Measurements from ENCODE around the gene PCDH9.

PCDH9 gene

DNA sequence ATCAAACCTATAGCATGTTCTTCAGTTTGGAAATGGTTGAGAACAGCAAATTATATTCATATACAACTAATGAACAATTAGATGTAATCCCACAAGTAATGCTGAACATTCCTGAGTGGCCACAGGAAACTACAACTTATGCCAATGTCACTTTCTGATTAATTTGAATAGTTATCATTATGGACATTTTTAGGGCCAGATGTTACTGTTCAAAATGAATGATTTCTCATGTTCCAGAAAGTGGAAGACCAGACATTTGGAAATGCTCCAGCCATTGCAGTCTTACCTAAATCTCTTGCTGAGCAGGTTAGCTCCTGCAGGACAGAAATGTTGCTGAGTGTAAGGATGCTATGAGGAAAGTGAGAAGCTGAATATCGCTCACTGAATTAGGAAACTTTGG lies 819.8 kb downstream of the PCDH9 start:
- TF ChIP-seq, protein P1, sequence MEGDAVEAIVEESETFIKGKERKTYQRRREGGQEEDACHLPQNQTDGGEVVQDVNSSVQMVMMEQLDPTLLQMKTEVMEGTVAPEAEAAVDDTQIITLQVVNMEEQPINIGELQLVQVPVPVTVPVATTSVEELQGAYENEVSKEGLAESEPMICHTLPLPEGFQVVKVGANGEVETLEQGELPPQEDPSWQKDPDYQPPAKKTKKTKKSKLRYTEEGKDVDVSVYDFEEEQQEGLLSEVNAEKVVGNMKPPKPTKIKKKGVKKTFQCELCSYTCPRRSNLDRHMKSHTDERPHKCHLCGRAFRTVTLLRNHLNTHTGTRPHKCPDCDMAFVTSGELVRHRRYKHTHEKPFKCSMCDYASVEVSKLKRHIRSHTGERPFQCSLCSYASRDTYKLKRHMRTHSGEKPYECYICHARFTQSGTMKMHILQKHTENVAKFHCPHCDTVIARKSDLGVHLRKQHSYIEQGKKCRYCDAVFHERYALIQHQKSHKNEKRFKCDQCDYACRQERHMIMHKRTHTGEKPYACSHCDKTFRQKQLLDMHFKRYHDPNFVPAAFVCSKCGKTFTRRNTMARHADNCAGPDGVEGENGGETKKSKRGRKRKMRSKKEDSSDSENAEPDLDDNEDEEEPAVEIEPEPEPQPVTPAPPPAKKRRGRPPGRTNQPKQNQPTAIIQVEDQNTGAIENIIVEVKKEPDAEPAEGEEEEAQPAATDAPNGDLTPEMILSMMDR (IDR thresholded peaks at IDR 0.05; ENCODE audit: insufficient read depth, low read depth, low read length, missing control alignments) = no peak
- peak; percentile 14 for DNase-seq (ENCODE audit: low read depth)
- H3K4me3 ChIP-seq (ENCODE audit: low read length) = no peak overlapping the region

DNA sequence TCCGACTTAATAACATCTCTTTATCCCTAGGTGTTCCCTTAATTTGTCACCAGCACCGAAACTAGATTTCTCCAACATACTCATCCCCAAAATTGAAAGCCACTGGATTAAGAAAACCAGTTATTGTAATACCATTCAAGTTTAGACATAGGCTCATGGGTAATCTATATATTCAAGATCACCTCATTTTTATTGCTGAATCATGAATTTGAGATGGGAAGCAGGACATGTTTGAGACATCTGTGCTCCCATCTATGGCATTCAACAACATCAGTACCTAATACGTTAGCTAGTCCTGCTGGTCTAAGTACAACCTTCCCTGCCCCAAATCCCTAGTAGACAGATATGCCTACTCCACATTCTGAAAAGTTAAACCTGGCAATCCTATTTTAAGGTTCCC lies 820.6 kb downstream of the PCDH9 start:
- H3K4me3 ChIP-seq (ENCODE audit: low read length) = no peak overlapping the region
- DNase-seq (ENCODE audit: low read depth) = no peak
- TF ChIP-seq, protein P1 (IDR thresholded peaks at IDR 0.05; ENCODE audit: insufficient read depth, low read depth, low read length, missing control alignments) = no peak

DNA sequence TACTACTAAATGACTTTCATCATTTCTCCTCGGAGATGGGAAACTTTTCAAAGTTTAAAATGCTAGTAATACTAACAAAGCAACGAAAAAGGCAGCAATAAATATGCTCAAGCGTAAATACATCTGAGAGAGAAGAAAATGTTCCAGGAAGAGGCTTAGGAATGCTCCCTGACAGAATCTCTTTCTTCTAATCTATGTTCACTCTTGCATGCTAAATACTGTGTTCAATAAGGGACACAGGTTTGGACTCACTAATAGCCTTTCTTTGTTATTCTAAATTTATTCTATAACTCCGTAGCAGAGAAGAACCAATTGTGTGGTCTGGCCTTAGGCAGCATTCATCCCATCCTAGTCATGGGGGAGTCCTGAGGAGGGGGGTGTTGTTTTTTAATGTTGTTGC lies 823.0 kb downstream of the PCDH9 start:
- no peak for DNase-seq (ENCODE audit: low read depth)
- no peak overlapping the region for H3K4me3 ChIP-seq (ENCODE audit: low read length)
- TF ChIP-seq, protein P1 (IDR thresholded peaks at IDR 0.05; ENCODE audit: insufficient read depth, low read depth, low read length, missing control alignments) = no peak

GRCh38 chr13:66405908-66406802 lies 824.0 kb downstream of the PCDH9 start:
- TF ChIP-seq, protein P1 (IDR thresholded peaks at IDR 0.05; ENCODE audit: insufficient read depth, low read depth, low read length, missing control alignments) = no peak
- no peak overlapping the region for H3K4me3 ChIP-seq (ENCODE audit: low read length)
- DNase-seq (ENCODE audit: low read depth) = peak; percentile 86

DNA sequence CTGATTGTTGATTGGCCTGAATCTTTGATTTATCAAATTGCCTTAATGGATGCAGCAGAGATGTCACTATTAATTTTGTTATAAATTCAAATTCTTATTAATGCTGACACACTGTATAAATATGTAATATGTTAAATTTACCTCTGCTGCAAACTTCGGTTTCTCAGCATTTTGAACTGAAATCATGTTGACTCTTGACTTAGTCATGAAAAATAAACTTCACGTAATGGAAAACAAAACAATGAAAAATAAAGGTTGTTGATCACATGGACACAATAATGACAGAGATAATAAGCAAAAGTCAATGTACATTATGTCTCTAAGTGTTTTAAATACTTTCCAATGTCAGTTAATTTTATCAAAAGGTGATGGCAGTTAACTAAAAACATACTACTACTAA lies 827.6 kb downstream of the PCDH9 start:
- DNase-seq (ENCODE audit: low read depth) = peak; percentile 4
- TF ChIP-seq, protein P1 (IDR thresholded peaks at IDR 0.05; ENCODE audit: insufficient read depth, low read depth, low read length, missing control alignments) = no peak

DNA sequence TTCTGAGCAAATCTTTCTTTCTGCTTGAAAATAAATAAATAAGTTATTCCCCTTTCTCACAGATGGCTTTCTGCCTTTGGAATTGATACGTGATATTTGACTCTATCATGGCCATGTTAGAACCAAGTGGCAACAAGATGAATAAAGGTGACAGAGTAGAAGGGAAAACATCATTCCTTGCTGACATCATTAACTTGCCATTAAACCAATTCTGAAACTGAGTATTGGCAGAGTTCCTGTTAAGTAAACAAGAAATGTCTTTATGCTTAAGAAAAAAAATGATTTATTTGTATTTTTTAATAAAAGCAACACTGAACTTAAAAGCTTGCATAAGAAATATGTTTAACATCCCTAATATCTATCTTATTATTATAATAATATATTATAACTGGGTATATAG lies 828.1 kb downstream of the PCDH9 start:
- DNase-seq (ENCODE audit: low read depth) = no peak
- no peak overlapping the region for H3K4me3 ChIP-seq (ENCODE audit: low read length)
- TF ChIP-seq, protein P1 (IDR thresholded peaks at IDR 0.05; ENCODE audit: insufficient read depth, low read depth, low read length, missing control alignments) = no peak

More for the DNA sequence above, 827.6 kb downstream of the PCDH9 start:
- no peak overlapping the region for H3K4me3 ChIP-seq (ENCODE audit: low read length)

- TF ChIP-seq, protein P1 (IDR thresholded peaks at IDR 0.05; ENCODE audit: insufficient read depth, low read depth, low read length, missing control alignments) = no peak
- DNase-seq (ENCODE audit: low read depth) = no peak
- H3K4me3 ChIP-seq (ENCODE audit: low read length) = no peak overlapping the region
Measured at GRCh38 chr13:66400292-66400691, 829.8 kb downstream of the PCDH9 start.

Measured in epithelial cell of esophagus (primary cell).